ENCODE measurements around the gene COL11A2.

- TF ChIP-seq CTCF (IDR thresholded peaks at IDR 0.05), result no peak
- no peak for TF ChIP-seq POLR2A (IDR thresholded peaks at IDR 0.05)
Observed at GRCh38 chr6:33123181-33123580, 69.1 kb downstream of the COL11A2 start.

Data from lower leg skin (tissue), 3 donors.